Measurements from ENCODE around the gene INO80E.
"Not testable (repeated sequence)": the region's sequence is repeated elsewhere in the genome, so short reads cannot be mapped to it uniquely, and the experiment has no call there.

Gene INO80E

GRCh38 chr16:29995911-29996765 lies at the start of gene INO80E:
Gene INO80E, plus strand, starts transcription at chr16:29996241. Its CDS starts 70 bp downstream, at chr16:29996311.
- DNase-seq = peak; percentile 99

GRCh38 chr16:29947897-29948296 lies 48.1 kb upstream of the INO80E start:
- DNase-seq = no peak

DNA sequence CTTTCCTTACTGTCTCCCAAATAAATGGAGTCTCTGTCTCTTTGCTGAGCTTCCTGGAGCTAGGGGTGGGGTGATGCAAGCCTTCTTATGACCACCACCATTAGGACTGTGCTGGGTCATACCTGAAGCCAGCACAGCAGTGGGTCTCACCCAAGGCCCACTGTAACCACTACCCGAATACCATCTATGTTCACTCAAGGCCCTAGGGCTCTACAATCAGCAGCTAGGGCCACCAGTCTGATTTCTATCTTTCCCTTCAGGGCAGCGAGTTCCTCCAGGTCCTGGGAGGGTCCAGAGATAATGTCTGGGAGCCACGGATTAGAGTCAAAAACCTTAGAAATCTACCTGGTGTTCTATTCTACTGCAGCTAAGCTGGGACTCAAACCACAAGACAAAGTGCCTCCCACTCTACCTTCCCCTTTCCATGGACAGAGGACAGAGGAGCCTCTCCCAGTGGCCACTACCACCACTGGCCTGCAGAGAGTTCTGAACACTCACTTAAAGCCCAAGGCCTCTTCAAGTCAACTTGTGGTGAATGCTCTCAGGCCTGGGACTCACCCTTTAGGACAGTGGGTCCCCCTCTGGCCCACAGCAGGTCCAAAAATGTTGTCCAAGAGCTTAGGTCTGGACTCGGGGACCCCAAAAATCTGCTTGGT lies 45.1 kb upstream of the INO80E start:
- DNase-seq = no peak

GRCh38 chr16:29951625-29952365 lies 44.2 kb upstream of the INO80E start:
- DNase-seq = no peak

DNA sequence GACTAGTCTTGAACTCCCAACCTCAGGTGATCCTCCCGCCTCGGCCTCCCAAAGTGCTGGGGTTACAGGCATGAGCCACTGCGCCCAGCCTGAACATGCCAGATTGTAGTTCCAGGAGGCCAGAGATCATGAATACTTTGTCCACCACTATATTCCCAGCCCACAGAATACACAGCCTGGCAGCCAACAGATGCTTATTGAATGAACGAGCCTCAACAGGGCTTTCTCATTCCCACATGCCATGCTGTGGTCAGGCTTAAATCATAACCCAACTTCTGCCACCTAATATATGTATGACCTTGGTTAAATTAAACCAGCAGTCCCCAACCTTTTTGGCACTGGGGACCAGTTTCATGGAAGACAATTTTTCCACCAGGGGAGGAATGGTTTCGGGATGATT lies 37.3 kb upstream of the INO80E start:
- no peak for DNase-seq

DNA sequence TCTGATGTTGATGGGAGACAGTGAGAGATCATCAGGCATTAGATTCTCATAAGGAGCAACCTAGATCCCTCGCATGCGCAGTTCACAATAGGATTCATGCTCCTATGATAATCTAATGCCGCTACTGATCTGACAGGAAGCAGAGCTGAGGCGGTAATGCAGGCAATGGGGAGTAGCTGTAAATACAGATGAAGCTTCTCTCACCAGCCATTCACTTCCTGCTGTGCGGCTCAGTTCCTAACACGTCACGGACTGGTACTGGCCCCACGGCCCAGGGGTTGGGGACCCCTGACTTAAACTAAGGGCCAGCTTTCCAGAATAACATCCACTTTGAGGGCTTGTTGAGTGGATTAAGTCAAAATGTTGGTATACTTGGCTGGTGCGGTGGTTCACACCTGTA lies 36.7 kb upstream of the INO80E start:
- no peak for DNase-seq

- DNase-seq = not testable (repeated sequence)
Measured at GRCh38 chr16:29959821-29960220, 36.2 kb upstream of the INO80E start.

DNA sequence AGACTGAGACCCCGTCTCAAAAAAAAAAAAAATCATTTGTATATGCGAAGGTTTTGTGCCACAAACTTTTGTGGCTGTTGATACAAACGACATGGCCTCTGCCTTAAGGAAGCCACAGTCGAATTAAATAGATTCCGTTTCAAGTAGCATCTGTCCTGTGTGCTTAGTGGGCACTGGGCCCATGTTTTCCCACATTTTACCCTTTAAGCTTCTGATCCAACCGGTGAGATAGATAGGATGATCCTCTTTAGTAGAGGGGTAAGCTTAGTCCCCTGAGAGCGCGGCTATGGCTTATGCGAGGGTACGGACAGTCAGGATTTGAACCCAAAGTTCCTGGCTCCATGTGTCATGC lies 34.9 kb upstream of the INO80E start:
- no peak for DNase-seq

DNA sequence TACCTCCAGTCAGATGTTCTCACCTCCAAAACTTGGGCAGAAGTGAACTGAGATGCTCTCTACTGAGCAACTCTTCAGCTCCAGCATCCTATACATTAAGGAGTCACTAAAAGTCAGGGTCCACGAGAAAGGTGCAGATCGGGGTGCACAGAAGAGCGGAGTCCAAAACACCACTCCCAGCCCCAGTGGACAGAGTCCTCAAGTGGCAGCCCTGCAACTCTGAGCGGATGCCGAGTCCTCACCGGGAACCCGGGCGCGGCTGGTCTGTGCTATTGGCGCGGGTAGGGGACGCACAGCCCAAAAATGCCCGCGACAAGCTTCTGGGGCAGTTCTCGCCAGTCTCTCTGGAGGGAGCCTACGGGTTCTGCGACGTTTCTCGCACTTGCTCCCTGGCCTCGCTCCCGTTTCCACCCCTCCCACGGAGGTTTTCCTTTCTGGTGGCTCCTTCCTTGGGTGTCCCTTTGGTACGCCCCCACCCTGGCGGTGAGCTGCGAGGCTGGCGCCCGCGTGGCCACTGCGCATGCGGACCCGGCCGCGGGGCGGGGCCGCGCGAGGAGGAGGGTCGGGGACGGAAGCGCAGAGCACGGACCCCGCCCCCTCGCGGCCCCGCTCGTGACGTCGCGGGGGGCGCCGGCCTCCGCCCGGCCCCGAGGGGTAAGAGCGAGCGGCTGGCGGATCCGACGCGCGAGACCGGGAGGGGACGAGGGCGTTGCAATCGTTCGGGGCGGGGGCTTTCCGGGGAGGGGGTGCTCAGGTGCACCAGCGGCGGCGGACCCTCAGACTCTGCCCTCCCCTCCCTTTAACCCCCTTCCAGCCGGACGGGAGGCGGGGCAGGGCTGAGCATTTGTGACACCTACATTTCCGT lies 34.3 kb upstream of the INO80E start, which contains the start of gene TMEM219:
Gene TMEM219 (plus strand): TSS at position 601 of the 865 bp plus-strand sequence. CDS start 1,065 bp downstream, outside the sequence.
- DNase-seq = peak; percentile 96

DNA sequence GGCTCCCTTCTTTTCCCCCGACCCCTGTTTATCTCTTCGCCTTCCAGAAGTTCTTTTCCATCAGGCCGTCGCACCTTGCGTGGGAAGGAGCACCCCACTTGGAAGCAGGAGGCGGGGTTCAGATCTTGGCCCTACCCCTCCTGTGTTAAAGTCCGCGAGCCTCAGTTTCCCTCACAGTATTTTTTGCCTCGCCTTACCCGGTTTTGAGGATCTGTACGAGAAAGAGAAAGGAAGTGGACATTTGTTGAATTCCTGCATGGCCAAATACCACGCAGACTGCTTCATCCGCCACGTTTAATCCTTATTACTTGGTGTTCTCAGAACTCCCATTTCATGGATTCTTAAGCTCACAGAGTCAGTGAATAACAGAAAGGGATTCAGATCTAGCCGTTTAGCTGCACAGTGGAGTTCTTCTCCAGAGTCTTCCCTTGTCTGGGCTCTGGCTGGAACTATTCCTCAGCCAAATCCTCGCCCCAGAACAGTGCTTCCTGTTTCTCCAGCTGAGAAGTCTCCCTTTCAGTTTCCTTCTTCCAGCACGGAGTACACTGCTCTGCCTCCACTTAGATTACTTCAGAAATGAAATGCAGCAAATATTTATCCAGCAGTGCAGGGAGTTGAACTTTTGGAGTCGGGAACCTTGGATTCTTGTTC lies 33.6 kb upstream of the INO80E start:
- DNase-seq = peak; percentile 29

DNA sequence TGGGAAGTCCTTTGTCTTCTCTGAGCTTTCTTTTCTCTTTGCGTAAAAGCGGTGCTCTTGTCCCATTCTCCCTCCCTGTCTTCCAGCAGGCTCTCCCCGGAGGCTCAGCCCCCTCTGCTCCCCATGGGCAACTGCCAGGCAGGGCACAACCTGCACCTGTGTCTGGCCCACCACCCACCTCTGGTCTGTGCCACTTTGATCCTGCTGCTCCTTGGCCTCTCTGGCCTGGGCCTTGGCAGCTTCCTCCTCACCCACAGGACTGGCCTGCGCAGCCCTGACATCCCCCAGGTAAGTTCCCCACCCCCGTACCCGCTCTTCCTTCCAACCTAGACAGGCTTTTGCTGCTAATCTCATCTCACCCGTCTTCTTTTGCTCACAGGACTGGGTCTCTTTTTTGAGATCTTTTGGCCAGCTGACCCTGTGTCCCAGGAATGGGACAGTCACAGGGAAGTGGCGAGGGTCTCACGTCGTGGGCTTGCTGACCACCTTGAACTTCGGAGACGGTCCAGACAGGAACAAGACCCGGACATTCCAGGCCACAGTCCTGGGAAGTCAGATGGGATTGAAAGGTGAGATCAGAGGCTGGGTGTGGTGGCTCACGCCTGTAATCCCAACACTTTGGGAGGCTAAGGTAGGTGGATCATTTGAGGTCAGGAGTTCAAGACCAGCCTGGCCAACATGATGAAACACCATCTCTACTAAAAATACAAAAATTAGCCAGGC lies 32.9 kb upstream of the INO80E start:
- DNase-seq = no peak

DNA sequence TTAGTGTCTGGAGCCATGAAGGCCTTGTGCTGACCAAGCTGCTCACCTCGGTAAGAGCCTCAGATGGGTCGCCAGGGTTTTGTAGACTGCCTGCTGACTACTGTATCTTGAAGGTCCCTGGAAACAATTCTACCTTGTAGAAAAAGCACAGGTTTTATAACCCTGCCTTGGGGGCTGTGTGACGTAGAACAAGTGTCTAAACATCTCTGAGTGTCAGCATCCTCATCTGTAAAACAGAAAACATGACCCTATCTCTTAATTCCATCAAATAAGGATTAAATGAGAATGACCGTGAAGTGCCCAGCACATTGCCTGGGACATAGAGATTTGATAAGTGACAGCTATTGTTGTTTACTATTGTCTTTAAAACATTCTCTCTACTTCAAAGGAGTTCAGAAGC lies 27.8 kb upstream of the INO80E start:
- DNase-seq = no peak

DNA sequence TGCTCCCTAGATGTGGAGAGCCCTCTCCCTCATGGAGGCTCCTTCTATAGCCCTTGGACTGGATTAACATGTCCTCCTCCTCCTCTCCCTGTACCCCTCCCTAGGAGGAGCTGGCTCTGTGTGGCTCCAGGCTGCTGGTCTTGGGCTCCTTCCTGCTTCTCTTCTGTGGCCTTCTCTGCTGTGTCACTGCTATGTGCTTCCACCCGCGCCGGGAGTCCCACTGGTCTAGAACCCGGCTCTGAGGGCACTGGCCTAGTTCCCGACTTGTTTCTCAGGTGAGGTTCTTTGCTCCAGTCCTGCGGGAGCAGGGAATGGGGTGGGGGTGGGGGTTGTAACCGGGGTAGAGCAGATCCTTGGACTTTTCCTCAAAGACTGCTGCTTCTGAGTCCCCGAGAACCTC lies 24.7 kb upstream of the INO80E start:
- DNase-seq = no peak

GRCh38 chr16:29972500-29972899 lies 23.5 kb upstream of the INO80E start:
- DNase-seq = no peak

DNA sequence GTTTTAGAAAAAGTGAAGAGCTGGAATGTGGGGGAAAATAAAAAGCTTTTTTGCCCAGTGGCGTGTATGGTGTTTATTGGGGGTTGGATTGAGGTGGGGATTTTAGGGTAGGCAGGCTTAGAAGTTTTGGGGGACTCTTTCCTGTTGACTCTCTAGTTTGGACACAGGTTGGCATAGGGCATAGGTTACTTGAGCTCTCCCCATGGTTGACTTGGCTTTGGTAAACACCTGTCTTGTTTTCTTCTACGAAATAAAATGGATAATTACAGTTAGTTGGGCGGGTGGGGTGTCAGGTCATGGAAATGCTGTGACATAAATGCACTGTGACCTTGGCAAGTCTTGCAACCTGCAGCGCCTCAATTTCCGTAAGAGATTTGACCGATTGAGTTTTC lies 23.1 kb upstream of the INO80E start:
- no peak for DNase-seq

GRCh38 chr16:29973384-29974246 lies 22.4 kb upstream of the INO80E start, which contains the start of gene TAOK2:
Gene TAOK2, plus strand, starts transcription at chr16:29973868. Its CDS starts 3,905 bp downstream, at chr16:29977773.
- DNase-seq = peak; percentile 100

DNA sequence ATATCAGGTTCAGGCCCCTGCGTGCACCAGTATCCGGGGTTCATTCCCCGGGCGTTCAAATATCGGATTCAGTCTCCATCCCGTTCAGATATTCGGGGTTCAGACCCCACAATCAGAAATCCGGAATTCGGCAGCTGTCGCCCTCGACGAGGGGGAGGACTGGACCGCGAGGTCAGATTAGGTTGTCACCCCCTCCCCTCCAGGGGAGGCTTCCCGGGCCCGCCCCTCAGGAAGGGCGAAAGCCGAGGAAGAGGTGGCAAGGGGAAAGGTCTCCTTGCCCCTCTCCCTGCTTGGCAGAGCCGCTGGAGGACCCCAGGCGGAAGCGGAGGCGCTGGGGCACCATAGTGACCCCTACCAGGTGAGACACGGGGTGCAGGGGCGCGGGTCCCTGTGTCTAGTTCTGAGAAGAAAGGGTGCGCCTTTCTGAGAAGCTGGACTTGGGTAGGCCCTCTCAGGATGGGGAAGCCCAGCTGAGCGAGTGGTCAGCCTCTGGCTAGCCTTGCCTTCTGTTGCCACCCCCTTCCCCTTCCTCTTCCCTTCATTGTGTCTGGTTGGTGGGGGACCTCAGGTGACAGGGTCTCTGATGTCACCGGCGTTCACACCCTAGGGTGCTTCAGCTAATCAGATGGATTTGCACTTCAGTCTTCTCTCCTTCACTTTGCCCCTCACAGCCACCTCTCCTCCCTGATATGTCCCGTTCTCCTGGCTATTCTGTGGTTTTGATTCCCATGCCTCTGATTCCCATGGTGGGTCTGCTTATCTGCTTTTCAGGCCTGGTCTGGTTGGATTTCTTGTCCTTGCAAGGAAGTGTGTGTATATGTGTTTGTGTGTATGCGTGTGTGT lies 21.5 kb upstream of the INO80E start:
- DNase-seq = peak; percentile 59

GRCh38 chr16:29975134-29975538 lies 20.9 kb upstream of the INO80E start:
- no peak for DNase-seq

Data from hematopoietic multipotent progenitor cell treated with erythropoietin and hydrocortisone succinate and interleukin-3 and kit ligand, for 4 days (in vitro differentiated cells).